ENCODE data around the gene AP3S1. TPM values are rescaled to one million over a fixed set of nuclear protein-coding genes. Genes with fewer than 3 reads are reported as not detected.

Gene AP3S1
- total and polyA plus RNA-seq, 2 of the 13 experiments (the other 11 are each of a cell fraction or from before 2014, with no cell fraction given) = 50.5 to 85.9 TPM

- Histone ChIP-seq H3K9ac (ENCODE audit: insufficient read depth, low read depth, low read length) (no peak overlapping the region), H4K20me1 (ENCODE audit: insufficient read depth, low read length) (no peaks in the 10 kb centered on the region), H2AFZ (ENCODE audit: low read length) (no peak overlapping the region), H3K9me3 (ENCODE audit: low read length) (no peaks in the 10 kb centered on the region), H3K4me1 (ENCODE audit: insufficient read depth, low read length) (no peaks in the 10 kb centered on the region), H3K4me2 (ENCODE audit: low read depth, low read length) (no peak overlapping the region), H3K79me2 (ENCODE audit: insufficient read depth, low read length) (no peaks in the 10 kb centered on the region), H3K27me3 (ENCODE audit: control insufficient read depth in 1 of 2, insufficient read depth in 2 of 2, low read length in 2 of 2) (no peaks in the 10 kb centered on the region), H3K36me3 (replicated peaks in 1 of 2; ENCODE audit: control insufficient read depth in 1 of 2, insufficient read depth in 2 of 2, low read length in 2 of 2) (0 out of 5 replicates have a peak, but pooled peaks cover 0 to 3% of the 10 kb centered on the region in 2 experiments), H3K4me3 (replicated peaks in 1 of 3; ENCODE audit: insufficient read depth in 1 of 3, low read depth in 2 of 3, low read length in 3 of 3) (no peak overlapping the region), H3K27ac (ENCODE audit: extremely low read length, insufficient read depth, low read length) (no peak overlapping the region)
- WGBS (ENCODE audit: low lambda C conversion rate) = 100% methylated on average over 1 of the region's 1 CpG
- ChIA-PET POLR2A (no interaction called here), CTCF (ENCODE audit: low intra/inter-chr PET ratio, low total read pairs) (no interaction called here)
- FAIRE-seq = no peak
- no TSS peak for BruUV-seq (replicated peaks)
- TF ChIP-seq, protein P1, sequence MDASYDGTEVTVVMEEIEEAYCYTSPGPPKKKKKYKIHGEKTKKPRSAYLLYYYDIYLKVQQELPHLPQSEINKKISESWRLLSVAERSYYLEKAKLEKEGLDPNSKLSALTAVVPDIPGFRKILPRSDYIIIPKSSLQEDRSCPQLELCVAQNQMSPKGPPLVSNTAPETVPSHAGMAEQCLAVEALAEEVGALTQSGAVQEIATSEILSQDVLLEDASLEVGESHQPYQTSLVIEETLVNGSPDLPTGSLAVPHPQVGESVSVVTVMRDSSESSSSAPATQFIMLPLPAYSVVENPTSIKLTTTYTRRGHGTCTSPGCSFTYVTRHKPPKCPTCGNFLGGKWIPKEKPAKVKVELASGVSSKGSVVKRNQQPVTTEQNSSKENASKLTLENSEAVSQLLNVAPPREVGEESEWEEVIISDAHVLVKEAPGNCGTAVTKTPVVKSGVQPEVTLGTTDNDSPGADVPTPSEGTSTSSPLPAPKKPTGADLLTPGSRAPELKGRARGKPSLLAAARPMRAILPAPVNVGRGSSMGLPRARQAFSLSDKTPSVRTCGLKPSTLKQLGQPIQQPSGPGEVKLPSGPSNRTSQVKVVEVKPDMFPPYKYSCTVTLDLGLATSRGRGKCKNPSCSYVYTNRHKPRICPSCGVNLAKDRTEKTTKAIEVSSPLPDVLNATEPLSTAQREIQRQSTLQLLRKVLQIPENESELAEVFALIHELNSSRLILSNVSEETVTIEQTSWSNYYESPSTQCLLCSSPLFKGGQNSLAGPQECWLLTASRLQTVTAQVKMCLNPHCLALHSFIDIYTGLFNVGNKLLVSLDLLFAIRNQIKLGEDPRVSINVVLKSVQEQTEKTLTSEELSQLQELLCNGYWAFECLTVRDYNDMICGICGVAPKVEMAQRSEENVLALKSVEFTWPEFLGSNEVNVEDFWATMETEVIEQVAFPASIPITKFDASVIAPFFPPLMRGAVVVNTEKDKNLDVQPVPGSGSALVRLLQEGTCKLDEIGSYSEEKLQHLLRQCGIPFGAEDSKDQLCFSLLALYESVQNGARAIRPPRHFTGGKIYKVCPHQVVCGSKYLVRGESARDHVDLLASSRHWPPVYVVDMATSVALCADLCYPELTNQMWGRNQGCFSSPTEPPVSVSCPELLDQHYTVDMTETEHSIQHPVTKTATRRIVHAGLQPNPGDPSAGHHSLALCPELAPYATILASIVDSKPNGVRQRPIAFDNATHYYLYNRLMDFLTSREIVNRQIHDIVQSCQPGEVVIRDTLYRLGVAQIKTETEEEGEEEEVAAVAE (CRISPR knock-in tag; IDR thresholded peaks at IDR 0.05; ENCODE audit: borderline replicate concordance) = no peak
- no peak for TF ChIP-seq GPN1 (CRISPR knock-in tag; IDR thresholded peaks at IDR 0.05; ENCODE audit: borderline replicate concordance)
- TF ChIP-seq ATM (IDR thresholded peaks at IDR 0.05; ENCODE audit: borderline replicate concordance) = no peak
- no peak for TF ChIP-seq MIER3 (CRISPR knock-in tag; IDR thresholded peaks at IDR 0.05; ENCODE audit: borderline replicate concordance)
- intact Hi-C loops (cut with micrococcal nuclease; ENCODE audit: unreplicated experiment) (no loop called here), in situ Hi-C loops (cut with HindIII; ENCODE audit: extremely low pct_ligation_motif_present, low pct_unique_long_range_greater_than_20kb) (no loop called here)
- DNase-seq (ENCODE audit: low spot score) = no peak
- ATAC-seq = no peak
Measured at GRCh38 chr5:115892021-115892420, 50.3 kb downstream of the AP3S1 start.

GRCh38 chr5:115894342-115894741 is 52.6 kb downstream of the AP3S1 start:
- CTCF ChIA-PET (ENCODE audit: low intra/inter-chr PET ratio, low total read pairs) = no interaction called here
- WGBS (ENCODE audit: low lambda C conversion rate) = 91% methylated on average over 3 of the region's 3 CpGs

More at GRCh38 chr5:115894342-115894741, 52.6 kb downstream of the AP3S1 start:
- H3K79me2 ChIP-seq (ENCODE audit: insufficient read depth, low read length) = no peaks in the 10 kb centered on the region
- no peak overlapping the region for H3K27ac ChIP-seq (ENCODE audit: extremely low read length, insufficient read depth, low read length)
- H3K9me3 ChIP-seq (ENCODE audit: low read length) = no peaks in the 10 kb centered on the region
- FAIRE-seq (no peak), DNase-seq (ENCODE audit: low spot score) (no peak), ATAC-seq (no peak)
- H3K4me2 ChIP-seq (ENCODE audit: low read depth, low read length) = no peak overlapping the region
- no TSS peak for BruUV-seq (replicated peaks)
- no peaks in the 10 kb centered on the region for H3K27me3 ChIP-seq (ENCODE audit: control insufficient read depth in 1 of 2, insufficient read depth in 2 of 2, low read length in 2 of 2)
- H3K36me3 ChIP-seq (replicated peaks in 1 of 2; ENCODE audit: control insufficient read depth in 1 of 2, insufficient read depth in 2 of 2, low read length in 2 of 2) = peaks cover 0 to 11% of the 10 kb centered on the region in 2 experiments; a peak in 1 of 5 replicates
- POLR2A ChIA-PET = no interaction called here
- TF ChIP-seq REST (IDR thresholded peaks at IDR 0.05; ENCODE audit: borderline replicate concordance in 1 of 2, low read depth in 1 of 2, low read length in 2 of 2) (0 out of 4 replicates have a peak, but pooled peaks of 1 of the 2 experiments have one; percentile 27), ZNF629 (CRISPR knock-in tag; conservative IDR thresholded peaks at IDR 0.05) (no peak)
- no peaks in the 10 kb centered on the region for H4K20me1 ChIP-seq (ENCODE audit: insufficient read depth, low read length)
- in situ Hi-C loops (cut with HindIII; ENCODE audit: extremely low pct_ligation_motif_present, low pct_unique_long_range_greater_than_20kb) (no loop called here), intact Hi-C loops (cut with micrococcal nuclease; ENCODE audit: unreplicated experiment) (no loop called here)
- no peak overlapping the region for H3K9ac ChIP-seq (ENCODE audit: insufficient read depth, low read depth, low read length)
- H3K4me1 ChIP-seq (ENCODE audit: insufficient read depth, low read length) = no peaks in the 10 kb centered on the region
- H3K4me3 ChIP-seq (replicated peaks in 1 of 3; ENCODE audit: insufficient read depth in 1 of 3, low read depth in 2 of 3, low read length in 3 of 3) = no peak overlapping the region
- H2AFZ ChIP-seq (ENCODE audit: low read length) = no peak overlapping the region

Data from HepG2 (cell line).